Endothelial cell of umbilical vein (primary cell): ENCODE measurements around the gene USP35. TPM values are rescaled to one million over a fixed set of nuclear protein-coding genes. Genes with fewer than 3 reads are reported as not detected.

Experiments
- BruUV-seq: library from RNA; stranded (reverse); fragments of 400-500 nt; replicated peaks from 2 replicates; lab custom pipeline; 2021; lab: Mats Ljungman, UMichigan
- CTCF ChIA-PET: fragments of 300-600, 350-600 bp; sonication (Branson Sonifier 250); formaldehyde crosslinking; loops from one replicate; lab custom pipeline; 2021; ENCODE audit warnings: antibody characterized with exemption, inconsistent platforms; lab: Charles Lee
- POLR2A ChIA-PET: fragments of 300-600, 350-600 bp; sonication (Branson Sonifier 250); formaldehyde crosslinking; loops from one replicate; lab custom pipeline; 2021; ENCODE audit warnings: antibody characterized with exemption, inconsistent platforms; lab: Charles Lee
- DNase-seq: peaks from one replicate; pipeline ENCODE4 v3.0.0-alpha.2; 2011; ENCODE audit warnings: low read depth, low spot score
- FAIRE-seq: peaks from 2 replicates; lab custom pipeline; 2011; peaks lifted over from hg19 to GRCh38; lab: Jason Lieb, UNC
- H2AFZ ChIP-seq: 2 replicates; pipeline ENCODE4 v1.6.0; 2012; ENCODE audit warnings: low read depth, low read length, control low read depth, inconsistent platforms
- H3K27ac ChIP-seq: 2 replicates; pipeline ENCODE4 v1.5.1; 2011; ENCODE audit warnings: low read depth, mild to moderate bottlenecking, control low read depth, low read length, moderate library complexity; ENCODE audit not compliant: insufficient read depth
- H3K27me3 ChIP-seq, 2 experiments: 2 replicates each; pipeline versions ENCODE4 v1.6.0 to v1.6.1; 2011; ENCODE audit warnings: low read length in 2 of 2, mixed read lengths in 1 of 2; ENCODE audit not compliant: control insufficient read depth in 2 of 2, insufficient read depth in 2 of 2
- H3K36me3 ChIP-seq, 2 experiments: 2 replicates in 1 of 2; 3 replicates in 1 of 2; pipeline ENCODE4 v1.5.1; 2011; ENCODE audit warnings: low read length in 2 of 2, mild to moderate bottlenecking in 1 of 2, moderate library complexity in 1 of 2; ENCODE audit not compliant: control insufficient read depth in 2 of 2, insufficient read depth in 2 of 2; ENCODE audit errors: extremely low read depth in 1 of 2
- H3K4me1 ChIP-seq: 3 replicates; pipeline ENCODE4 v1.5.1; 2011; ENCODE audit warnings: mild to moderate bottlenecking, low read length; ENCODE audit not compliant: control insufficient read depth, insufficient read depth; ENCODE audit errors: extremely low read depth
- H3K4me2 ChIP-seq: 2 replicates; pipeline ENCODE4 v1.6.1; 2011; ENCODE audit warnings: low read length, control low read depth, mixed read lengths; ENCODE audit not compliant: insufficient read depth
- H3K4me3 ChIP-seq, 3 experiments: fragments of 200-600 bp in 1 of 3; sonication (generic), shearing (Covaris generic) in 1 of 3; replicated peaks in 1 of 3; 2 replicates each; pipeline ENCODE4 v1.5.1; 2011 to 2016; ENCODE audit warnings: control low read depth in 3 of 3, low read length in 3 of 3, mild to moderate bottlenecking in 2 of 3, inconsistent platforms in 1 of 3, low read depth in 1 of 3, moderate library complexity in 1 of 3; ENCODE audit not compliant: insufficient read depth in 1 of 3
- H3K79me2 ChIP-seq: 2 replicates; pipeline ENCODE4 v1.6.0; 2012; ENCODE audit warnings: low read length, inconsistent platforms; ENCODE audit not compliant: control insufficient read depth, insufficient read depth
- H3K9ac ChIP-seq: replicated peaks from 2 replicates; pipeline ENCODE3; 2011; ENCODE audit warnings: low read length, control low read depth; ENCODE audit not compliant: insufficient read depth; ENCODE audit errors: extremely low read depth
- H3K9me1 ChIP-seq: replicated peaks from 3 replicates; pipeline ENCODE4 v1.6.0; 2011; ENCODE audit warnings: mild to moderate bottlenecking, low read length; ENCODE audit not compliant: control insufficient read depth, insufficient read depth; ENCODE audit errors: extremely low read depth
- H3K9me3 ChIP-seq: replicated peaks from 2 replicates; pipeline ENCODE4 v1.5.1; 2012; ENCODE audit warnings: low read length, inconsistent platforms; ENCODE audit not compliant: control insufficient read depth, insufficient read depth
- H4K20me1 ChIP-seq: replicated peaks from 2 replicates; pipeline ENCODE3; 2011; ENCODE audit warnings: mild to moderate bottlenecking, low read length; ENCODE audit not compliant: control insufficient read depth, insufficient read depth; ENCODE audit errors: extremely low read depth
- EZH2 ChIP-seq: IDR thresholded peaks from 2 replicates; pipeline ENCODE4 v1.6.1; 2012; ENCODE audit warnings: borderline replicate concordance, low read depth, mild to moderate bottlenecking, moderate library complexity, low read length, inconsistent platforms; ENCODE audit not compliant: severe bottlenecking
- FOS ChIP-seq: IDR thresholded peaks from 2 replicates; pipeline ENCODE4 v1.6.1; 2011; ENCODE audit warnings: mild to moderate bottlenecking, low read length, moderate library complexity, borderline replicate concordance; ENCODE audit not compliant: insufficient read depth
- GATA2 ChIP-seq: IDR thresholded peaks from 2 replicates; pipeline ENCODE4 v1.7.0; 2011; ENCODE audit warnings: low read depth, mild to moderate bottlenecking, moderate library complexity, mixed read lengths, low read length; ENCODE audit not compliant: insufficient read length, insufficient read depth
- JUN ChIP-seq: IDR thresholded peaks from 2 replicates; pipeline ENCODE4 v1.6.1; 2011; ENCODE audit warnings: borderline replicate concordance, low read depth; ENCODE audit not compliant: insufficient read length, insufficient read depth
- MAX ChIP-seq: IDR thresholded peaks from 2 replicates; pipeline ENCODE4 v1.6.1; 2011; ENCODE audit not compliant: insufficient read depth, insufficient read length
- MYC ChIP-seq: IDR thresholded peaks from one replicate; pipeline ENCODE4 v1.6.1; 2011; ENCODE audit warnings: mild to moderate bottlenecking, low read depth, low read length
- POLR2A ChIP-seq: IDR thresholded peaks from 2 replicates; pipeline ENCODE4 v1.6.1; 2012; ENCODE audit warnings: low read depth, mild to moderate bottlenecking, control low read depth, low read length
- POLR2AphosphoS5 ChIP-seq: IDR thresholded peaks from 2 replicates; pipeline ENCODE4 v1.6.1; 2012; ENCODE audit warnings: low read depth, mild to moderate bottlenecking, control low read depth, low read length, moderate library complexity; ENCODE audit not compliant: insufficient read depth
- dilution Hi-C: fragments of 300-500 bp; cut with MboI; formaldehyde crosslinking; loops from one replicate; pipeline ENCODE4 v1.15.0; 2019; ENCODE audit warnings: low sequenced_read_pairs; ENCODE audit not compliant: extremely low pct_ligation_motif_present
- intact Hi-C: fragments of 100-400 bp; cut with micrococcal nuclease; formaldehyde crosslinking; loops from one replicate; pipeline ENCODE4 v1.10.0; 2022
- polyA plus RNA-seq, 4 experiments: library from polyadenylated mRNA; depleted of rRNA in 3 of 4; stranded (reverse) in 3 of 4; unstranded in 1 of 4; fragments of >200 nt; gene quantifications; 2 replicates each; pipeline versions ENCODE4 v1.2.1 to v1.2.3, GENCODE V29; 2011 to 2012; ENCODE audit warnings: missing spikeins in 1 of 4
- total RNA-seq: library from RNA; stranded (reverse); gene quantifications from 2 replicates; pipeline ENCODE4 v1.2.3, GENCODE V29; 2021
- TF ChIP-seq, protein P1 (sequence below), 2 donors: IDR thresholded peaks; 1 replicate in 1 of 2; 2 replicates in 1 of 2; pipeline ENCODE4 v1.5.1; 2011; ENCODE audit warnings: low read length in 2 of 2, mild to moderate bottlenecking in 2 of 2, moderate library complexity in 2 of 2, control low read depth in 1 of 2, inconsistent platforms in 1 of 2, low read depth in 1 of 2; ENCODE audit not compliant: insufficient read depth in 1 of 2; ENCODE audit errors: extremely low read depth in 1 of 2

USP35 gene
- total and polyA plus RNA-seq, 2 donors (not counting 3 experiments of a cell fraction or from before 2014, with no cell fraction given), result 8.9 to 12.4 TPM

DNA sequence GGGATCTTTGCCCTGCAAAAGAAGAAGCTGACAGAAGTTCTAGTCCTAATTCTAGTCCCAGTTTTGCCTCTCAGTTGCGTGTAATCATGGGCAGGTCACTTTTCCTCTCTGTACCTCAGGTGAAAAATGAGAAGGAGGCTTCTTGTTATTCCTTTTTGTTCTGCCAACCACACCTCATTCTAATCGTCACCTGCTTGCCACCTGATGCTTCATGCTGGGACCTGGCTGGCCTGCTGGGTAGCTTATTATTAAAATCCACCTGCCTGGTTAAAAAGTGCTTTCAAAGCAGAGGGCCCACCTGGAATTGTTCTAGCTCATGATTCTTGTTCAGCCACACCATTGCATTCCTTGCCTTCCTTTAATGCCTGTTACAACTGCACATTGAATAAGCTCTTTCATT lies 40.9 kb upstream of the USP35 start:
- Histone ChIP-seq H3K27ac (no peak overlapping the region), H4K20me1 (no peaks in the 10 kb centered on the region), H3K4me1 (peaks cover 3% of the 10 kb centered on the region), H3K4me2 (no peak overlapping the region), H3K4me3 (no peak overlapping the region), H3K27me3 (no peaks in the 10 kb centered on the region), H2AFZ (no peak overlapping the region), H3K9ac (no peak overlapping the region), H3K9me3 (no peaks in the 10 kb centered on the region), H3K9me1 (no peaks in the 10 kb centered on the region), H3K36me3 (no peaks in the 10 kb centered on the region), H3K79me2 (no peaks in the 10 kb centered on the region)
- ChIA-PET CTCF (interaction anchor here (0.7 to 2.0 kb wide), 6 partner anchors 8 to 438 kb away, joined by 3 to 5 read pairs (median 3); partner anchors contain the start of gene ALG8), POLR2A (no interaction called here)
- TF ChIP-seq MAX (no peak), MYC (no peak), JUN (no peak), EZH2 (no peak), FOS (no peak), POLR2A (no peak), POLR2AphosphoS5 (no peak), GATA2 (no peak)
- TF ChIP-seq, protein P1, sequence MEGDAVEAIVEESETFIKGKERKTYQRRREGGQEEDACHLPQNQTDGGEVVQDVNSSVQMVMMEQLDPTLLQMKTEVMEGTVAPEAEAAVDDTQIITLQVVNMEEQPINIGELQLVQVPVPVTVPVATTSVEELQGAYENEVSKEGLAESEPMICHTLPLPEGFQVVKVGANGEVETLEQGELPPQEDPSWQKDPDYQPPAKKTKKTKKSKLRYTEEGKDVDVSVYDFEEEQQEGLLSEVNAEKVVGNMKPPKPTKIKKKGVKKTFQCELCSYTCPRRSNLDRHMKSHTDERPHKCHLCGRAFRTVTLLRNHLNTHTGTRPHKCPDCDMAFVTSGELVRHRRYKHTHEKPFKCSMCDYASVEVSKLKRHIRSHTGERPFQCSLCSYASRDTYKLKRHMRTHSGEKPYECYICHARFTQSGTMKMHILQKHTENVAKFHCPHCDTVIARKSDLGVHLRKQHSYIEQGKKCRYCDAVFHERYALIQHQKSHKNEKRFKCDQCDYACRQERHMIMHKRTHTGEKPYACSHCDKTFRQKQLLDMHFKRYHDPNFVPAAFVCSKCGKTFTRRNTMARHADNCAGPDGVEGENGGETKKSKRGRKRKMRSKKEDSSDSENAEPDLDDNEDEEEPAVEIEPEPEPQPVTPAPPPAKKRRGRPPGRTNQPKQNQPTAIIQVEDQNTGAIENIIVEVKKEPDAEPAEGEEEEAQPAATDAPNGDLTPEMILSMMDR (IDR thresholded peaks at IDR 0.05; ENCODE audit: extremely low read depth in 1 of 2, insufficient read depth in 1 of 2, low read depth in 1 of 2, low read length in 2 of 2), result no peak
- no TSS peak for BruUV-seq
- dilution Hi-C loops (no loop called here), intact Hi-C loops (no loop called here)
- no peak for FAIRE-seq
- no peak for DNase-seq
